ENCODE results near the gene FAM193B. TPM values are rescaled to one million over a fixed set of nuclear protein-coding genes. Genes with fewer than 3 reads are reported as not detected.

FAM193B gene
- total RNA-seq, 3 donors from 2014 or later (not counting 1 experiment from before 2014, with no cell fraction given): 203 to 235 (median 216) TPM

DNA sequence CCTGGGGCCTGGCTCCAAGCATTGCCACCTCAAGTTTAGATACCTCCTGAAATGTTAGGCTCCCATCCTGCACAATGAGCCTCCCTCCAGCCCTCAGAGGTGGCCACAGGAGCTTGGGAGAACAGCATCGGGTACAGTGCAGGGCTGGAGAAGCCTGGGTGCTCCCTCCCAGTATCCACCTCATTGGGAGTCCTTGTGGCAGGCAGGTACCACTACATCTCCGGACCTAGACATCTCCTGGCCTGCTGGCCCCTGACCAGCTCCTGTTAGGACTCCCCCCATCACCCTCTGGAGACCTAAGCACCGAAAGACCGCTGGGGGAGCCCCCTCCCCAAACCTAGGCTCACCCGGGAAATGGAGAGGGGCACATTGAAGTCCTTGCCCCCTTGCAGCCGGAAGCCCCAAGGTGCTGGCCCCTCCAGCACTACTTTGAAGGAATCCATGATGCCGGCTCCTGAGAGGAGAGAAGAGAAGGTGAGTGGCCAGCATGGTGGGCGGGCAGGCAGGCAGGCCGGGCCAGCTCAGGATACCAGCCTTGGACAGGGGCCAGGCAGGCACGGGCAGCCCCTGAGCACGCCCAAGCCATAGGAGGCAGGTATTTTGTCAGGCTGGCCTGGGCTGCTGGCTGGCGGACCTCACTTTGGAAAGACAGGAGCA is 58.2 kb downstream of the FAM193B start:
- Mint-ChIP-seq H3K27ac (peak overlapping the region in 1 of 2 donors; percentile 14), H3K36me3 (no peaks in the 10 kb centered on the region), H3K9me3 (no peaks in the 10 kb centered on the region), H3K27me3 (ENCODE audit: low read depth in 2 of 2) (peaks cover 10 to 14% of the 10 kb centered on the region in 2 donors), H3K4me1 (peaks cover 18 to 55% of the 10 kb centered on the region in 2 donors), H3K4me3 (peak overlapping the region; percentile 69)
- Histone ChIP-seq H3K4me1 (ENCODE audit: control insufficient read depth, insufficient read depth, low read length) (peaks cover 63% of the 10 kb centered on the region), H3K4me3 (ENCODE audit: low read length) (no peak overlapping the region), H3K36me3 (ENCODE audit: control insufficient read depth, insufficient read depth, low read length) (no peaks in the 10 kb centered on the region), H3K27me3 (ENCODE audit: control insufficient read depth, insufficient read depth, low read length) (peaks cover 5% of the 10 kb centered on the region), H3K27ac (ENCODE audit: low read length) (no peak overlapping the region), H3K9me3 (ENCODE audit: control insufficient read depth, insufficient read depth, low read length) (no peaks in the 10 kb centered on the region)
- intact Hi-C loops (cut with micrococcal nuclease): loop anchor here (10.0 kb wide), 1 partner anchor 381 kb away; no protein-coding TSS in a partner anchor
- no peak for ATAC-seq
- 81% methylated on average over 12 of the region's 12 CpGs for WGBS (ENCODE audit: insufficient coverage)
- peak in 1 of 2 donors; percentile 26 for DNase-seq
- TF ChIP-seq CTCF (IDR thresholded peaks at IDR 0.05): no peak

GRCh38 chr5:177495243-177496060 is 58.9 kb downstream of the FAM193B start:
- Histone ChIP-seq H3K9me3 (ENCODE audit: control insufficient read depth, insufficient read depth, low read length) (no peaks in the 10 kb centered on the region), H3K27me3 (ENCODE audit: control insufficient read depth, insufficient read depth, low read length) (peaks cover 5% of the 10 kb centered on the region), H3K4me3 (ENCODE audit: low read length) (no peak overlapping the region), H3K36me3 (ENCODE audit: control insufficient read depth, insufficient read depth, low read length) (no peaks in the 10 kb centered on the region), H3K4me1 (ENCODE audit: control insufficient read depth, insufficient read depth, low read length) (peaks cover 56% of the 10 kb centered on the region), H3K27ac (ENCODE audit: low read length) (no peak overlapping the region)
- DNase-seq (no peak), ATAC-seq (no peak)
- no peaks in the 10 kb centered on the region for H3K9me3 Mint-ChIP-seq
- peaks cover 15 to 50% of the 10 kb centered on the region in 2 donors for H3K4me1 Mint-ChIP-seq
- TF ChIP-seq CTCF (IDR thresholded peaks at IDR 0.05): no peak
- peak overlapping the region in 1 of 2 donors; percentile 14 for H3K27ac Mint-ChIP-seq
- no peak overlapping the region for H3K4me3 Mint-ChIP-seq
- peaks cover 10 to 14% of the 10 kb centered on the region in 2 donors for H3K27me3 Mint-ChIP-seq (ENCODE audit: low read depth in 2 of 2)
- intact Hi-C loops (cut with micrococcal nuclease): loop anchor here (10.0 kb wide), 1 partner anchor 381 kb away; no protein-coding TSS in a partner anchor
- 82% methylated on average over 14 of the region's 14 CpGs for WGBS (ENCODE audit: insufficient coverage)
- H3K36me3 Mint-ChIP-seq: no peaks in the 10 kb centered on the region

DNA sequence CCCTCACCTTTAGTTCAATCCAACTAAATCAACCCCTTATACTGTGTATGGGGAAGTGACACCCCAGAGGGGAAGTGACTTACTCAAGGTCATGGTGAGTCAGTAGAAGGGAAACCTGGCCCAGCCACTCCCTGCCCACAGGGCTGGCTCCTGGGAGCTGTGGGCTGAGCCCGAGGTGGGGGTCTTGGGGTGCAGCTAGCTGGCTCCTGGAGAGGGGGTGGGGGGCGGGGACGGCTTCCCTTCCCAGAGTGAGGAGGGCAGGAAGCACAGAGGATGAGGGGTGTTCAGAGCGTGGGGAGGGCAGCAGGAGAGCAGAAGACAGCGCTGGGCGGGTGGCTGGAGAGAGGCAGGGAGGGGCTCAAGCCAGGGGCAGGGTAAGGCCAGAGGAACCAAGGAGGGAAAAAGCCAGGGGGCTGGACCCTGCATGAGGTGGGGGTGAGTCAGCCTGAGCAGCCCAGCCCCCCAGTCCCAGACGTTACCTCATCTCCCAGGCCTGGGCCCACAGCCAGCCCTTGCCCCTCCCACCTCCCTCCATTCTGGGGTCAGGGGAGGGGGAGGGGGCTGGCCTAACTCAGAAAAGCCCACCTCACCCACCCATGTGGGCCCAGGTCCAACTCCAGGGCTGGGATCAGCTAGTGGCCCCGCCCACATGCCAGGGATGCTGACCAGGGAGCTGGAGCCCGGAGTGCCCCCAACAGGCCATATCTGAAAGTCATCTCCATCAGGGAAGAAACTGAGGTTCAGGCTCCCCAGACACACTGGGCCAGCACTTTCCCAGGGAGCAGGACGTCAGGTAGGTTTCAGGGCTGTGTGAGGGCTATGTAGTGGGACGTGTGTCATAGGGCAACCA is 59.8 kb downstream of the FAM193B start:
- peak in 2 of 3 donors; percentile 6 to 59 for ATAC-seq
- H3K4me1 ChIP-seq (ENCODE audit: control insufficient read depth, insufficient read depth, low read length): peaks cover 56% of the 10 kb centered on the region
- peaks cover 8 to 10% of the 10 kb centered on the region in 2 donors for H3K27me3 Mint-ChIP-seq (ENCODE audit: low read depth in 2 of 2)
- peaks cover 5% of the 10 kb centered on the region for H3K27me3 ChIP-seq (ENCODE audit: control insufficient read depth, insufficient read depth, low read length)
- TF ChIP-seq CTCF (IDR thresholded peaks at IDR 0.05): no peak
- no peaks in the 10 kb centered on the region for H3K36me3 Mint-ChIP-seq
- 68% methylated on average over 11 of the region's 11 CpGs for WGBS (ENCODE audit: insufficient coverage)
- H3K4me3 ChIP-seq (ENCODE audit: low read length): no peak overlapping the region
- no peaks in the 10 kb centered on the region for H3K9me3 Mint-ChIP-seq
- H3K27ac ChIP-seq (ENCODE audit: low read length): no peak overlapping the region
- no peaks in the 10 kb centered on the region for H3K36me3 ChIP-seq (ENCODE audit: control insufficient read depth, insufficient read depth, low read length)
- no peak for DNase-seq
- H3K4me3 Mint-ChIP-seq: no peak overlapping the region
- H3K27ac Mint-ChIP-seq: peak overlapping the region in 1 of 2 donors; percentile 80
- peaks cover 14 to 51% of the 10 kb centered on the region in 2 donors for H3K4me1 Mint-ChIP-seq
- intact Hi-C loops (cut with micrococcal nuclease): loop anchor here (10.0 kb wide), 1 partner anchor 380 kb away; no protein-coding TSS in a partner anchor
- no peaks in the 10 kb centered on the region for H3K9me3 ChIP-seq (ENCODE audit: control insufficient read depth, insufficient read depth, low read length)

All from natural killer cell (primary cell).